ENCODE results near the gene PNPLA7. TPM values are rescaled to one million over a fixed set of nuclear protein-coding genes. Genes with fewer than 3 reads are reported as not detected.

PNPLA7 gene
- total RNA-seq, 4 donors from 2014 or later, result 0.26 to 25.7 (median 3.4) TPM

GRCh38 chr9:137580954-137581322 is 30.7 kb upstream of the PNPLA7 start:
- no peaks in the 10 kb centered on the region for H3K9me3 ChIP-seq
- H3K27me3 ChIP-seq, result no peaks in the 10 kb centered on the region
- H3K36me3 ChIP-seq, result no peaks in the 10 kb centered on the region
- TF ChIP-seq, protein P1, sequence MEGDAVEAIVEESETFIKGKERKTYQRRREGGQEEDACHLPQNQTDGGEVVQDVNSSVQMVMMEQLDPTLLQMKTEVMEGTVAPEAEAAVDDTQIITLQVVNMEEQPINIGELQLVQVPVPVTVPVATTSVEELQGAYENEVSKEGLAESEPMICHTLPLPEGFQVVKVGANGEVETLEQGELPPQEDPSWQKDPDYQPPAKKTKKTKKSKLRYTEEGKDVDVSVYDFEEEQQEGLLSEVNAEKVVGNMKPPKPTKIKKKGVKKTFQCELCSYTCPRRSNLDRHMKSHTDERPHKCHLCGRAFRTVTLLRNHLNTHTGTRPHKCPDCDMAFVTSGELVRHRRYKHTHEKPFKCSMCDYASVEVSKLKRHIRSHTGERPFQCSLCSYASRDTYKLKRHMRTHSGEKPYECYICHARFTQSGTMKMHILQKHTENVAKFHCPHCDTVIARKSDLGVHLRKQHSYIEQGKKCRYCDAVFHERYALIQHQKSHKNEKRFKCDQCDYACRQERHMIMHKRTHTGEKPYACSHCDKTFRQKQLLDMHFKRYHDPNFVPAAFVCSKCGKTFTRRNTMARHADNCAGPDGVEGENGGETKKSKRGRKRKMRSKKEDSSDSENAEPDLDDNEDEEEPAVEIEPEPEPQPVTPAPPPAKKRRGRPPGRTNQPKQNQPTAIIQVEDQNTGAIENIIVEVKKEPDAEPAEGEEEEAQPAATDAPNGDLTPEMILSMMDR (IDR thresholded peaks at IDR 0.05), result no peak
- TF ChIP-seq POLR2A (IDR thresholded peaks at IDR 0.05), result no peak
- H3K4me1 ChIP-seq, result peaks cover 5% of the 10 kb centered on the region in 2 donors
- intact Hi-C loops (cut with DNase I; ENCODE audit: low total_unique reads), result no loop called here
- H3K4me3 ChIP-seq, result no peak overlapping the region
- H3K27ac ChIP-seq, result no peak overlapping the region
- no peak for DNase-seq

DNA sequence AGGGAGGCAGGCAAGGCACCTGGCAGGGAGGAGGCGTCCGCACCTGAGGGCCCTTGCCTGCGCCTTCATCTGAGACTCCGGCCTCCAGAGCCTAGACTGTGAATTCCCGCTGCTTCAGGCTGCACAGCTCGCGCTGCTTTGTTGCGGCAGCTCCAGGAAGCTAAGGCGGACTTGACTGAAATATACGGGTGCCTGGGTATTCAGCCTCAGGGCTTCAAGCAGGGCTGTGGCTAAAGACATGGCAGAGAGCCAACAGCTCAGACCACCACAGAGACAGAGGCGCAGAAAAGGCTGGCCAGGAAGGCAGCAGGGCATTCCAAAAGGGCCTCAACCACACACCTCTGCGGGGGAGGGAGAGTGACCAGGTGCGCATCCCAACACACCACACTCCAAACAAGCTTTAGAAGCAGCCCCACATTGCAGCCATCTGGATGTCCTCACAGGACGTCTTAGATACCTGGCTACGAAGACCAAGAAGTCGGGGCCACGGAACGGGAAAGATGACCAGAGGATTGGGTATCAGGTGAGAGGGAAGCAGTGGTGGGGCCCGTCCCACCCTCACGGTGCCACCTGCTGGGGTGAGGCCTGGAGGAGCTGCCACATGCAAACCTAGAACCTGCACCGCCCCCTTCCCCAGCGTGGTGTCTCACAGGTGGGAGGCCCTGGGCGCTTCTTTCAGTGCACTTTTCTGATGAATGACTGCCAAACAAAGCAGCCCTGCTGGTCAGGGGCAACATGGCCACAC is 30.2 kb upstream of the PNPLA7 start:
- DNase-seq, result no peak
- Histone ChIP-seq H3K4me1 (peaks cover 5% of the 10 kb centered on the region in 2 donors), H3K36me3 (no peaks in the 10 kb centered on the region), H3K4me3 (no peak overlapping the region), H3K27me3 (no peaks in the 10 kb centered on the region), H3K9me3 (no peaks in the 10 kb centered on the region), H3K27ac (no peak overlapping the region)
- intact Hi-C loops (cut with DNase I; ENCODE audit: low total_unique reads), result no loop called here
- TF ChIP-seq, protein P1 (IDR thresholded peaks at IDR 0.05), result no peak
- no peak for TF ChIP-seq POLR2A (IDR thresholded peaks at IDR 0.05)

GRCh38 chr9:137579259-137579604 is 29.0 kb upstream of the PNPLA7 start:
- intact Hi-C loops (cut with DNase I; ENCODE audit: low total_unique reads), result no loop called here
- no peak for DNase-seq
- Histone ChIP-seq H3K27me3 (no peaks in the 10 kb centered on the region), H3K4me1 (peaks cover 5% of the 10 kb centered on the region in 2 donors), H3K27ac (peak overlapping the region; percentile 50 to 82), H3K36me3 (no peaks in the 10 kb centered on the region), H3K4me3 (peak overlapping the region; percentile 69 to 100), H3K9me3 (no peaks in the 10 kb centered on the region)
- TF ChIP-seq POLR2A (IDR thresholded peaks at IDR 0.05), result no peak
- TF ChIP-seq, protein P1 (IDR thresholded peaks at IDR 0.05), result no peak

DNA sequence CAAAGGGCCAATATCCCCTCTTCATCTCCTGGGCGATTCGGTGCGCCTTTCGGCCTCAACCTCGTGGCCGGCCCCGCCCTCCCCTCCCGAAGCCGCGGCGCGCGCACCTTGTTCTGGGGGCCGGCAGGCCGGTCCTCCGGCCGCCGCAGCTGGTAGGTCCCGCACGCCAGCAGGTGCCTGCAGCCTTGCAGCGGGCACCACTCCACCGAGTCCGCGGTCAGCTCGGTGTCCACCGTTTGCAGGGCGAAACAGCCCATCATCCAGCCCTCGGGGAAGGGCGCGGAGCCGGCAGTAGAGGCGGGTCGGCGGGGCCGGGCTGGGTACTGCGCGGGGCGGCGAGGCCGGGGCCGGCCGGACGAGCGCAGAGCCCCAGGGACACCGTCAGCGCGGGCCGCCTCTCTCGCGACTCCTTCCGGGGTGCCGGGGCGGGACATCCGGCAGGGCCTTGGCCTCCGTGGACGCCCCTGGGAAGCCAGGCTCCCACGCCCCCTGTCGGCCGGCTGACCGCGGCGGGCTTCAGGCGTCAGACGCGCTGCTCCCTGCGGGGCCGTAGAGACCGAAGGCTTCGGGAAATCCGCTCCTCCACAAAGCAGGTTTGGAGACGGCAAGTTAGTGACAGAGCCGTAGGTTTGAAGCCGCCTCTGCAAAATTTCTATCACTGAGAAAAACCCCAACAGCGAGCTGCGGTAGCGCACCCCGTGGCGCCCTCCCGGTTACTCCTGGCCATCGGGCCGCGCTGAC is 28.5 kb upstream of the PNPLA7 start, which contains the start of gene DPH7:
DPH7 (minus strand) TSS at position 408 of the 741 bp plus-strand sequence; CDS start at position 260, 148 bp downstream.
- Histone ChIP-seq H3K9me3 (no peaks in the 10 kb centered on the region), H3K27me3 (no peaks in the 10 kb centered on the region), H3K4me1 (peaks cover 5% of the 10 kb centered on the region in 2 donors), H3K4me3 (peak within 1 kb of the TSS; percentile 69 to 100), H3K27ac (peak within 1 kb of the TSS; percentile 50 to 82), H3K36me3 (no peaks in the 10 kb centered on the region)
- peak; percentile 90 to 94 for DNase-seq
- intact Hi-C loops (cut with DNase I; ENCODE audit: low total_unique reads), result no loop called here
- TF ChIP-seq POLR2A (IDR thresholded peaks at IDR 0.05), result peak in 1 of 2 donors; percentile 72
- TF ChIP-seq, protein P1 (IDR thresholded peaks at IDR 0.05), result peak; percentile 92 to 98 (median 94)
